GM23248 (cell line): Measurements from ENCODE around the gene TBX6. TPM values are rescaled to one million over a fixed set of nuclear protein-coding genes. Genes with fewer than 3 reads are reported as not detected.

Source experiments
- DNase-seq: peaks from one replicate; pipeline ENCODE4 v3.0.0-alpha.2; 2015
- H2AFZ ChIP-seq: fragments of 200-600 bp; sonication (generic); 2 replicates; pipeline ENCODE4 v1.6.1; 2016; ENCODE audit warnings: antibody characterized with exemption
- H3F3A ChIP-seq: fragments of 200-600 bp; sonication (generic); 2 replicates; pipeline ENCODE4 v1.6.1; 2016; ENCODE audit warnings: mild to moderate bottlenecking, antibody characterized with exemption, mixed run types; ENCODE audit not compliant: insufficient read depth
- H3K27ac ChIP-seq: fragments of 200-600 bp; sonication (generic); 2 replicates; pipeline ENCODE4 v1.5.1; 2016; ENCODE audit warnings: mild to moderate bottlenecking
- H3K27me3 ChIP-seq: fragments of 200-600 bp; sonication (generic); replicated peaks from 2 replicates; pipeline ENCODE4 v1.6.1; 2016; ENCODE audit warnings: mild to moderate bottlenecking; ENCODE audit not compliant: insufficient read depth
- H3K36me3 ChIP-seq: fragments of 200-600 bp; sonication (generic); 2 replicates; pipeline ENCODE4 v1.6.1; 2016; ENCODE audit warnings: low read depth, mild to moderate bottlenecking
- H3K4me1 ChIP-seq: fragments of 200-600 bp; sonication (generic); 2 replicates; pipeline ENCODE4 v1.6.1; 2016; ENCODE audit warnings: mild to moderate bottlenecking; ENCODE audit not compliant: insufficient read depth
- H3K4me2 ChIP-seq: fragments of 200-600 bp; sonication (generic); one replicate; pipeline ENCODE4 v1.6.1; 2016; ENCODE audit warnings: mild to moderate bottlenecking; ENCODE audit not compliant: unreplicated experiment
- H3K4me3 ChIP-seq: fragments of 200-600 bp; sonication (generic); 2 replicates; pipeline ENCODE4 v1.5.1; 2016; ENCODE audit warnings: mild to moderate bottlenecking
- H3K79me2 ChIP-seq: fragments of 200-600 bp; sonication (generic); 2 replicates; pipeline ENCODE4 v1.6.1; 2016; ENCODE audit warnings: mild to moderate bottlenecking; ENCODE audit not compliant: insufficient read depth
- H3K9ac ChIP-seq: fragments of 200-600 bp; sonication (generic); 2 replicates; pipeline ENCODE4 v1.6.1; 2016; ENCODE audit warnings: mild to moderate bottlenecking
- H3K9me2 ChIP-seq: fragments of 200-600 bp; sonication (generic); 2 replicates; pipeline ENCODE4 v1.6.1; 2016; ENCODE audit warnings: mixed run types, mild to moderate bottlenecking, moderate library complexity; ENCODE audit not compliant: insufficient read depth
- H3K9me3 ChIP-seq: fragments of 200-600 bp; sonication (generic); one replicate; pipeline ENCODE4 v1.6.1; 2017; ENCODE audit warnings: low read depth
- H4K20me1 ChIP-seq: fragments of 200-600 bp; sonication (generic); 2 replicates; pipeline ENCODE4 v1.6.0; 2016; ENCODE audit not compliant: insufficient read depth
- EZH2 ChIP-seq: fragments of 200-600 bp; sonication (generic); IDR thresholded peaks from 2 replicates; pipeline ENCODE4 v1.6.1; 2018; ENCODE audit warnings: antibody characterized with exemption, mild to moderate bottlenecking; ENCODE audit not compliant: insufficient read depth, poor library complexity, severe bottlenecking
- EZH2phosphoT487 ChIP-seq: fragments of 200-600 bp; sonication (generic); IDR thresholded peaks from 2 replicates; pipeline ENCODE4 v1.6.1; 2018; ENCODE audit warnings: antibody characterized with exemption, moderate library complexity, mild to moderate bottlenecking, low read depth; ENCODE audit not compliant: insufficient read depth
- WGBS, 2 experiments: methylation state at CpG; one replicate each; pipeline ENCODE4 v1.1.6; 2015 to 2017; ENCODE audit warnings: low lambda C conversion rate in 2 of 2, low coverage in 1 of 2; ENCODE audit errors: missing lambda C conversion rate in 2 of 2; 5-methylcytosine and 5-hydroxymethylcytosine counted together
- in situ Hi-C: fragments of 300-500 bp; cut with MboI; formaldehyde crosslinking; loops from 2 replicates; pipeline ENCODE4 v1.15.0; 2020
- polyA plus RNA-seq: library from polyadenylated mRNA; unstranded; fragments of >200 nt; fragmentation: Nextera tagmentation; extraction: Ambion mirVana; gene quantifications from 2 replicates; pipeline ENCODE4 v1.2.1, GENCODE V29; 2016
- total RNA-seq: library from RNA; depleted of rRNA; stranded (reverse); fragments of >200 nt; shearing (Covaris generic); gene quantifications from 2 replicates; pipeline ENCODE4 v1.2.3, GENCODE V29; 2014

The TBX6 gene
- total and polyA plus RNA-seq, 2 experiments from 2014 or later: 0.11 to 0.20 TPM

- TF ChIP-seq EZH2: no peak
- TF ChIP-seq EZH2phosphoT487: no peak
- Histone ChIP-seq H3K9ac (peak overlapping the region; percentile 92), H3K4me1 (peaks cover 35% of the 10 kb centered on the region), H3K79me2 (peaks cover 66% of the 10 kb centered on the region), H2AFZ (no peak overlapping the region), H3K27ac (peak overlapping the region; percentile 35), H3K4me3 (peak overlapping the region; percentile 82), H3K27me3 (no peaks in the 10 kb centered on the region), H3K4me2 (peak overlapping the region; percentile 91), H3K9me3 (no peaks in the 10 kb centered on the region), H3F3A (peaks cover 73% of the 10 kb centered on the region), H3K9me2 (no peaks in the 10 kb centered on the region), H4K20me1 (peaks cover 26% of the 10 kb centered on the region; the same call in 1 of the 2 replicates), H3K36me3 (peaks cover 60% of the 10 kb centered on the region)
- in situ Hi-C loops: no loop called here
- 86 to 89% methylated on average over 17 of the region's 17 CpGs for WGBS, 2 experiments
- DNase-seq: peak; percentile 65
These were observed 22.7 kb downstream of the TBX6 start for GRCh38 chr16:30068750-30069610.

- no peak for DNase-seq
- Histone ChIP-seq H3K4me1 (peaks cover 41% of the 10 kb centered on the region), H3K36me3 (peaks cover 56% of the 10 kb centered on the region), H3K4me2 (peak overlapping the region; percentile 91), H3K9me3 (no peaks in the 10 kb centered on the region), H2AFZ (no peak overlapping the region), H3K27ac (peak overlapping the region; percentile 35), H3K4me3 (peak overlapping the region; percentile 82), H3K9me2 (no peaks in the 10 kb centered on the region), H3F3A (peaks cover 71% of the 10 kb centered on the region), H3K27me3 (no peaks in the 10 kb centered on the region), H3K79me2 (peaks cover 73% of the 10 kb centered on the region), H4K20me1 (peaks cover 26% of the 10 kb centered on the region; the same call in 1 of the 2 replicates), H3K9ac (peak overlapping the region; percentile 92)
- no peak for TF ChIP-seq EZH2phosphoT487
- TF ChIP-seq EZH2: no peak
- in situ Hi-C loops: no loop called here
- WGBS, 2 experiments: 81 to 86% methylated on average over 9 of the region's 9 CpGs
These were observed 23.4 kb downstream of the TBX6 start for GRCh38 chr16:30068333-30068732.

GRCh38 chr16:30067584-30067916 is 24.2 kb downstream of the TBX6 start:
- peak overlapping the region; percentile 82 for H3K4me3 ChIP-seq
- H3K4me1 ChIP-seq: peaks cover 43% of the 10 kb centered on the region
- in situ Hi-C loops: no loop called here
- peak overlapping the region; percentile 87; the same call in 1 of the 2 replicates for H3K27ac ChIP-seq
- H3K36me3 ChIP-seq: peaks cover 51% of the 10 kb centered on the region
- peaks cover 81% of the 10 kb centered on the region for H3K79me2 ChIP-seq
- H2AFZ ChIP-seq: no peak overlapping the region
- peaks cover 26% of the 10 kb centered on the region; the same call in 1 of the 2 replicates for H4K20me1 ChIP-seq
- H3K4me2 ChIP-seq: peak overlapping the region; percentile 91
- peaks cover 66% of the 10 kb centered on the region for H3F3A ChIP-seq
- WGBS, 2 experiments: 83 to 84% methylated on average over 6 of the region's 6 CpGs
- no peaks in the 10 kb centered on the region for H3K9me3 ChIP-seq
- TF ChIP-seq EZH2phosphoT487 (no peak), EZH2 (no peak)
- DNase-seq: no peak
- peak overlapping the region; percentile 92 for H3K9ac ChIP-seq
- H3K9me2 ChIP-seq: no peaks in the 10 kb centered on the region
- no peaks in the 10 kb centered on the region for H3K27me3 ChIP-seq

DNA sequence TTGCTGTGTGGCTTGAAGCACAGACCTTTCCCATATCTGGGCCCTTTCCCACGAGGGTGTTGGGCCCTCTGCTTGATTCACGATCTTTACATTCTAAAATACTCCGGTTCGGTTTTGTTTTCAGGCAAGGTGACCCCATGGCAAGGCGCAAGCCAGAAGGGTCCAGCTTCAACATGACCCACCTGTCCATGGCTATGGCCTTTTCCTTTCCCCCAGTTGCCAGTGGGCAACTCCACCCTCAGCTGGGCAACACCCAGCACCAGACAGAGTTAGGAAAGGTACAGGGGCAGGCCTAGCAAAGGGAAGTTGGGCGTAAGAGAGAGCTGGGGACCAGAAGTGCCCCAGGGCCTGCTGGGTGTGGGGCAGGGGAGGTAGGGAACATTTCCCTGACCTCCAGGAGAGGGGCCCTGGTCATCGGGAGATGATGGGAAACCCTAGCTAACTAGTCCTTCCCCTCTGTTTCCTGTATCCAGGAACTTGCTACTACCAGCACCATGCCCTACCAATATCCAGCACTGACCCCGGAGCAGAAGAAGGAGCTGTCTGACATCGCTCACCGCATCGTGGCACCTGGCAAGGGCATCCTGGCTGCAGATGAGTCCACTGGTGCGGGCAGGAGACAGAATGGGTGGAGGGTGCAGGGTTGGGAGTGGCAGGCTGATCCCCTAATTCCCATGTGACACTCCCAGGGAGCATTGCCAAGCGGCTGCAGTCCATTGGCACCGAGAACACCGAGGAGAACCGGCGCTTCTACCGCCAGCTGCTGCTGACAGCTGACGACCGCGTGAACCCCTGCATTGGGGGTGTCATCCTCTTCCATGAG is 24.8 kb downstream of the TBX6 start:
- Histone ChIP-seq H3K4me2 (peak overlapping the region; percentile 91), H3K36me3 (peaks cover 46% of the 10 kb centered on the region), H3F3A (peaks cover 61% of the 10 kb centered on the region), H3K4me1 (peaks cover 43% of the 10 kb centered on the region), H4K20me1 (peaks cover 26% of the 10 kb centered on the region; the same call in 1 of the 2 replicates), H3K27ac (peak overlapping the region; percentile 87), H2AFZ (no peak overlapping the region), H3K9me2 (no peaks in the 10 kb centered on the region), H3K9me3 (no peaks in the 10 kb centered on the region), H3K9ac (peak overlapping the region; percentile 92), H3K4me3 (peak overlapping the region; percentile 82), H3K27me3 (no peaks in the 10 kb centered on the region), H3K79me2 (peaks cover 85% of the 10 kb centered on the region)
- TF ChIP-seq EZH2phosphoT487 (no peak), EZH2 (no peak)
- in situ Hi-C loops: no loop called here
- DNase-seq: peak; percentile 40
- WGBS, 2 experiments: 35 to 37% methylated on average over 21 of the region's 21 CpGs
